ENCODE data around the gene OR56B1.
"Not testable (repeated sequence)": the region's sequence is repeated elsewhere in the genome, so short reads cannot be mapped to it uniquely, and the experiment has no call there.

OR56B1 gene, protein sequence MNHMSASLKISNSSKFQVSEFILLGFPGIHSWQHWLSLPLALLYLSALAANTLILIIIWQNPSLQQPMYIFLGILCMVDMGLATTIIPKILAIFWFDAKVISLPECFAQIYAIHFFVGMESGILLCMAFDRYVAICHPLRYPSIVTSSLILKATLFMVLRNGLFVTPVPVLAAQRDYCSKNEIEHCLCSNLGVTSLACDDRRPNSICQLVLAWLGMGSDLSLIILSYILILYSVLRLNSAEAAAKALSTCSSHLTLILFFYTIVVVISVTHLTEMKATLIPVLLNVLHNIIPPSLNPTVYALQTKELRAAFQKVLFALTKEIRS

DNA sequence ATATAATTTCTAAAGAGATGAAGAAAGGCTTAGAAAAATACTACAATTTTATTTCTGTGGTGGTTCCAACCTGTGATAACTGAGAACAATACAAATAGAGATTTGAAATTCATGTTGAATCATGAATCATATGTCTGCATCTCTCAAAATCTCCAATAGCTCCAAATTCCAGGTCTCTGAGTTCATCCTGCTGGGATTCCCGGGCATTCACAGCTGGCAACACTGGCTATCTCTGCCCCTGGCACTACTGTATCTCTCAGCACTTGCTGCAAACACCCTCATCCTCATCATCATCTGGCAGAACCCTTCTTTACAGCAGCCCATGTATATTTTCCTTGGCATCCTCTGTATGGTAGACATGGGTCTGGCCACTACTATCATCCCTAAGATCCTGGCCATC, at the start of gene OR56B1:
Gene OR56B1 (plus strand): TSS at position 53 of the 400 bp plus-strand sequence. CDS start 69 bp downstream, at position 122.
- no peak for DNase-seq (ENCODE audit: low read depth in 2 of 2)

DNA sequence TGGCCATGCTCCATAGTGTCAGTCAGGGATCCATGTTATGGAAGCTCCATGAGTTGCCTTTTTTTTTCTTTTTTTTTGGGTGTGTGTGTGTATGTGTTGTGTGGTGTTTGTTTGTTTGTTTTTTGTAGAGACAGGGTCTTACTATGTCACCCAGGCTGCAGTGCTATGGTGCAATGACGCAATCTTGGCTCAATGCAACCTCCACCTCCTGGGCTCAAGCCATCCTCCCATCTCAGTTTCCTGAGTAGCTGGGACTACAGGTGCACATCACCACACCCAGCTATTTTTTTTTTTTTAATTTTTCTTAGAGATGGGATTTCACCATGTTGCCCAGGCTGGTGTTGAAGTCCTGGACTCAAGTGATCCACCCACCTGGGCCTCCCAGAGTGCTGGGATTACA, 47.8 kb upstream of the OR56B1 start:
- DNase-seq (ENCODE audit: low read depth in 2 of 2): no peak

DNA sequence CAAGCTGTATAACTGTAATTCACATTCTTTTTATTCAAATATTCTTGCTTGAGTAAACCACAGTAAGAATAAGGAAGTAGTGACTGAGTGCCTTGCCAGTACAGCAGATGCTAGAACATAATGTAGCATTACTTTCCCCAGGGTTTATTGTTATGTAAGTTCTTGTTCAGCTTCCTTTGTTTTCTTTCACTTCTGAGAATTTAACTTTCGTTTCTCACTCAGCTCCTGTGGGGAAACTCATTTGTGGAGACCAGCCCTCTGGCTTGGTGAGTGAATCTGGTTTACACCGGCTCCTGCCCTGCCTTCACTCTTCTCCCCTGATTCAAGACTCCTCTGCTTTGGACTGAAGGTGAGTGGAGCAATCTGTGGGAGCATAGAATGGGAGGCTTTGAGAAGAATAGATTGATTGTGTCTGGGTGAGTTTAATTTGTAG, 46.7 kb upstream of the OR56B1 start, which contains the start of gene TRIM22:
Gene TRIM22 (plus strand): TSS at position 240 of the 433 bp plus-strand sequence. CDS start 6,443 bp downstream, outside the sequence.
- DNase-seq (ENCODE audit: low read depth in 2 of 2): peak; percentile 11 to 19

DNA sequence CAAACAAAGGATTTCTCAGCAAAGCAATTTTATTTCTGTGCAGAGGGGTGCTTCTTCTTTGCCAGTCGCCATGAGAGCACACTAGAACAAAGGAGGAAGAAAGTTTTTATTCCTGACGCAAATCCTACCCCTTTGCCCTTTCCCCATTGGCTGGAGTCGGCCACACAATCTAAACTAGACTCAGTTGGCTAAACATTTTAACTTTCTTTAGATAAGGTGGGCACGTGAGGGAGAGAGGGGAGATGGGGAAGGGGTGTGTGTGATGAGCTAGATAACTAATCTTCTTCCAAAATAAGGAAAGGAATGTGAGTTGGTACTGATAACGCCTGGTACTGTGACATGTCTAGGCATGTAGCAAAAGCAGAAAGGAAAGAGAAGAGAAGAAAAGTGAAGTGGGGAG, 46.0 kb upstream of the OR56B1 start:
- no peak for DNase-seq (ENCODE audit: low read depth in 2 of 2)

DNA sequence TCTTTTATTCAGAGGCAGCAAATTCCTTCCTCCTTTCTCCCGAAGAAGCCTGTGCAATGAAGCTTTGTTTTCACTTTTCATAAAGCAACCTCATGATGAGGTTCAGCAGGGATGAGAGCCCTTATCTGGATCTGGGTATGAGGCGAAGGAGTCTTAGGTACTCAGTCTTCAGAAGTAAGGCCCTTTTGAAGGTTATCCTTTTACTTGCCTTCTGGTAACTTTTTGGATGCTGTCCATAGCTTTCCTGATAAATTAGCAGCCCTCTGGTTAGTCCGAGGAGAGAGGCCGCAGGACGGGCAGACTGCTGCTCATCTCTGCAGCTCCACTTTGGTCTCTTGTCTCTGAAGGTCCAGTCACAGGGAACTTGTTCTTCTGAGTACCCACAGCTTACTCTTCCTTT, 45.5 kb upstream of the OR56B1 start:
- DNase-seq (ENCODE audit: low read depth in 2 of 2): no peak

DNA sequence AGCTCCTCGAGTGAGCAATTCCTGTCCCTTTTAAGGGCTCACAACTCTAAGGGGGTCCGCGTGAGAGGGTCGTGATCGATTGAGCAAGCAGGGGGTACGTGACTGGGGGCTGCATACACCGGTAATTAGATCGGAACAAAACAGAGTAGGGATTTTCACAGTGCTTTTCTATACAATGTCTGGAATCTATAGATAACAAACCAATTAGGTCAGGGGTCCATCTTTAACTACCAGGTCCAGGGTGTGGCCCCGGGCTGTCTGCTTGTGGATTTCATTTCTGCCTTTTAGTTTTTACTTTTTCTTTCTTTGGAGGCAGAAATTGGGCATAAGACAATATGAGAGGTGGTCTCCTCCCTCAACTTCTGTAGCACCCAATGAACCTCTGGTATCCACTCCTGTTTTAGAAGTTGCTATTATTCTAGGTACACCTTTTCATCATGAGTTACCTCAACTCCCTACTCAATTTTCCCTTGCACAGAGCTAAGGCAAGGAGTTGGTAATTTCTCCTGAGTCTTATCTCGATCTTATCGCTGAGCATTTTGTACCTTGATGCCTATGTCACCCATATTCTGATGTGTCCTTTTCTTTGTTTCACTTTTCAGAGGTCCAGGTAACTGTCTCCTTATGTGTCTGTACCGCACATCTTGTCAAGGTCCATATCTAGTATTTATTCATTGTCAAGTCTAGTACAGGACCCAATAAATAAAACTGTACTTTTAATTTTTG, 44.8 kb upstream of the OR56B1 start:
- DNase-seq (ENCODE audit: low read depth in 2 of 2): not testable (repeated sequence)

DNA sequence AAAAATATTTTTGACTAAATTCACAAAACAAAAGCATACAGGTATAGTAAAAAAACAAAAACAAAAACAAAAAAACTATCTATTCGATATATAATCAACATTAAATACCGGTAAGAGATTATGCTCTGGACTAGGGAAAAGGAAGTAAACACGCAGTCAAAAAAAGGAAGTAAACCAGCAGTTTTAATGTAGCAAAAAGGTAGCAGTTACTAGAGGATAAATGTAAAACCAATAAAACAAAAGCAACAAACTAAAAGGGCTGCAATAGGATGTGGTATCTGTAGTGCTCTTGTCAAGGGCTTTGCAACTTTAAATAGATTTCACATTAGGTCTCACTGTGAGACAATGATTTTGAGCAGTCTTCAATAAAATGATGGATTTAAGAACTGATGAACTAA, 44.3 kb upstream of the OR56B1 start:
- no peak for DNase-seq (ENCODE audit: low read depth in 2 of 2)

DNA sequence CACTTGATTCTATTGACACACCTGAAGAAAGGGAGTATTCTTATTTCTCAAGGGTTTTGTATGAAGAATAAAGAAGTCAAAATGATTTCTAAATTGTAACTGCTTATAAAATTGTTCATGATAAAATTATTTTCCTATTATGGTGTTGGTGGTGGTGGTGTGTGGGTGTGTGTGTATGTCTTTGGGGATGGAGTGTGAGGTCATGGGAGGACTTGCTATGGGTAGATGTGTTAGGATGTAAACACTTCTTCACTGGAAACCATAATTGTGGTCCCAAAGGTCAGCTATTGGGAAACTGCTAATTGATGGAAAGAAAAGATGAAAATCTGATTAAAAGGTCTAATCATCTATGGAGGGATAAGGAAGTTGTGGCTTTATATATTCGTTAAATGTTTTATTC, 41.6 kb upstream of the OR56B1 start:
- no peak for DNase-seq (ENCODE audit: low read depth in 2 of 2)

DNA sequence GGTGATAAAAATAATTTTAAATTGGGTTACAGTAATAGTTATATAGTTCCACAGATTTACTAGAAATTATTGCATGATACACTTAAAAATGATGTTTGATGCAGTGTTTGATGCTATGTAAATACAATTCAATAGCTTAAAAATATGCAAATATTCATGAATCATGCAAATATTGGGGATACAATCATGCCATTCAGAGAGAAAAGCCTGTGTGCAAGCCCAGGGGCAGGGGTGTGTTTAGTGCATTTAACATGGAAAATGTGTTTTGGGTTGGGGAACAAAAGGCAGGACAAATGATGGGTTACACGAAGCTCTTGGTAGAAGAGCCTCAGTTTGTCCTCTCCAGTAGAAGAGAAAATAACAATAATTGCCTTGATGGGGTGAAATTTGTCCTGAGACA, 40.7 kb upstream of the OR56B1 start:
- DNase-seq (ENCODE audit: low read depth in 2 of 2): no peak

DNA sequence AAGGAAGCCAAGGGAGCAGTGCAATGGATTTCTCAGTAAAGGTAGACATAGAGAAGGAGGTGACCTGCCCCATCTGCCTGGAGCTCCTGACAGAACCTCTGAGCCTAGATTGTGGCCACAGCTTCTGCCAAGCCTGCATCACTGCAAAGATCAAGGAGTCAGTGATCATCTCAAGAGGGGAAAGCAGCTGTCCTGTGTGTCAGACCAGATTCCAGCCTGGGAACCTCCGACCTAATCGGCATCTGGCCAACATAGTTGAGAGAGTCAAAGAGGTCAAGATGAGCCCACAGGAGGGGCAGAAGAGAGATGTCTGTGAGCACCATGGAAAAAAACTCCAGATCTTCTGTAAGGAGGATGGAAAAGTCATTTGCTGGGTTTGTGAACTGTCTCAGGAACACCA, 40.0 kb upstream of the OR56B1 start:
- DNase-seq (ENCODE audit: low read depth in 2 of 2): no peak

DNA sequence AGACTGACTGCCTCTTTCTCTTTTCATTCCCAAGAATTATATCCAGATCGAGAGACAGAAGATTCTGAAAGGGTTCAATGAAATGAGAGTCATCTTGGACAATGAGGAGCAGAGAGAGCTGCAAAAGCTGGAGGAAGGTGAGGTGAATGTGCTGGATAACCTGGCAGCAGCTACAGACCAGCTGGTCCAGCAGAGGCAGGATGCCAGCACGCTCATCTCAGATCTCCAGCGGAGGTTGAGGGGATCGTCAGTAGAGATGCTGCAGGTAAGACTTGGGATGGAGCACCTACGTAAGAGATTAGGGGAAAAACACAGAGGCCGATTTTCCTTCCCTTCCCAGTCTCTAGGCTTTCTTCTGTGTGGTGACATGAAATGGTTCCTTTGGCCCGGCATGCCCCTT, 38.0 kb upstream of the OR56B1 start:
- DNase-seq (ENCODE audit: low read depth in 2 of 2): no peak

DNA sequence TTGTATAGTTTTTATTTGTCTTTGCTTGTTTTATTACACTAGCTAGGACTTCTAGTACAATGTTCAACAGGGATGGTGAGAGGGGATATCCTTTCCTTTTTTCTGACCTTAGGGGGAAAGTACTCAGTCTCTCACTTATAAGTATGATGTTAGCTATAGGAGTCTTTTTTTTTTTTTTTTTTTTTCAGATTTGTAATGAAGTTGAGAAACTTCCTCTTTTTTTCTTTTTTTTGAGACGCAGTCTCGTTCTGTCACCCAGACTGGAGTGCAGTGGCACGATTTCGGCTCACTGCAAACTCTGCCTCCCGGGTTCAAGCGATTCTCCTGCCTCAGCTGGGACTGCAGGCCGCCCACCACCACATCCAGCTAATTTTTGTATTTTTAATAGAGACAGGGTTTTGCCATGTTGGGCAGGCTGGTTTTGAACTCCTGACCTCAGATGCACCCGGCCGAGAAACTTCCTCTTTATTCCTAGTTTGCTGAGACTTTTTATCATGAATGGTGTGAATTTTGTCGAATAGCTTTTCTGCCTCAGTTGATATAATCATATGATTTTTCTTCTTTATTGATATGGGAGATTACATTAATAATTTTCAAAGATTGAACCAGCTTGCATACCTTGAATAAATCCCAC, 35.7 kb upstream of the OR56B1 start:
- no peak for DNase-seq (ENCODE audit: low read depth in 2 of 2)

DNA sequence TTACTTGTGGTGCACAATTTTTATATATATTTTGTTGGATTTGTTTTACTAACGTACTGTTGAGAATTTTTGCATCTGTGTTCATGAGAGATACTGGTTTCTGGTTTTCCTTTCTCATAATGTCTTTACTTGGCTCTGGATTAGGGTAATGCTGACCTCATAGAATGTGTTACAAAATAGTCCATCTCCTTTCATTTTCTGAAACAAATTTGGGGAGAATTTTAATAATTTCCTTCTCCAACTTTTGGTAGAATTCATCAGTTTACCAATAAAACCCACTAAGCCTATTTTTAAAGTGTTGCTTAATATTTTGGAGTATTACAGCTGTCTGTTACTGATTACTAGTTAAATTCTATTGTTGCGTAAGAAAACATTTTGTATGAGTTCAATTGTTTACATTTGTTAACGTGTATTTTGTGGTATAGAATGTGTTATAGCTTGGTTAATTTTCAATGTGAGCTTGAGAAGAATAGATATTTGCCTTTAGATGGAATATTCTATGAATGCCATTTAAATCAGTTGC, 35.1 kb upstream of the OR56B1 start:
- DNase-seq (ENCODE audit: low read depth in 2 of 2): no peak

DNA sequence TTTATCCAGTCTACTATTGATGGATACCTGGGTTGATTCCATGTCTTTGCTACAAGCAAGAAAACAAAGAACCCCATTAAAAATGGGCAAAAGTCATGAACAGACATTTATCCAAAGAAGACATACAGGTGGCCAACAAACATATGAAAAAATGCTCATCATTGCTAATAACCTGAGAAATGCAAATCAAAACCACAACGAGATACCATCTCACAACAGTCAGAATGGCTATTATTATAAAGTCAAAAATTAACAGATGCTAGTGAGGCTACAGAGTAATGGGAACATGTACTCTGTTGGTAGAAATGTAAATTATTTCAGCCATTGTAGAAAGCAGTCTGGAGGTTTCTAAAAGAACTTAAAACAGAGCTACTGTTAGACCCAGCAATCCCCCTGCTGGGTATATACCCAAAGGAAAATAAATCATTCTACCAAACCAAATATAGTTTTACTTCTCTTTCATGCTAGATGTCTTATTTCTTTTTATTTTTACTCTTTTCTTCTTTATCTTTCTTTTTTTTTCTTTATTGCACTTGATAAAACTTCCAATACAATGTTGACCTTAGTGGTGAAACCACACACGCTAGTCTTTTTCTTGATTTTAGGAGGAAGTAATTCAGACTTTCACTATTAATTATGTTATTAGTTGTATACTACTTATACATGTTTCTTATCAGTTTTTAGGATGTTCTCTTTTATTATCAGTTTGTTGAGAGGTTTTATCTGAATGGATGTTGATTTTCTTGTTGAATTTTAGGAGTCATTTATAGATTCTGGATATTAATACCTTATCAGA, 32.3 kb upstream of the OR56B1 start:
- DNase-seq (ENCODE audit: low read depth in 2 of 2): no peak

DNA sequence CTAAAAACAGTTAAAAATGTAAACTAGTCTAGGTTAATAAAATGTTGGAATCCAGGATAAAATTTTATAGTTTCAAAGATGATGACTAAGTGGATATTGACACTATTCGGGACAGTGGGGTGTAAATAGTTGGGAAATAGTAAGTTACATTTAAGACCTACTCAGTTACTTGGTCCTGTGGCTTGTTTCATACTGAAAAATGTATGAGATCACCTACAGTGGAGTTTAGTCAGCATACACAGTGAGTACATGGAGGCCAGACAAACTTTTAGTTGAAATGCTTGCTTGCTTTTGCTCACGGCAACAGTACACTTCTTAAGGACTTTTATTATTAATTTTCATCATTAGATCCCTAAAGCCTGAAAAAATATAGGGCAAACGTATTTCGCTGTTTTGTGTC, 30.6 kb upstream of the OR56B1 start:
- no peak for DNase-seq (ENCODE audit: low read depth in 2 of 2)

DNA sequence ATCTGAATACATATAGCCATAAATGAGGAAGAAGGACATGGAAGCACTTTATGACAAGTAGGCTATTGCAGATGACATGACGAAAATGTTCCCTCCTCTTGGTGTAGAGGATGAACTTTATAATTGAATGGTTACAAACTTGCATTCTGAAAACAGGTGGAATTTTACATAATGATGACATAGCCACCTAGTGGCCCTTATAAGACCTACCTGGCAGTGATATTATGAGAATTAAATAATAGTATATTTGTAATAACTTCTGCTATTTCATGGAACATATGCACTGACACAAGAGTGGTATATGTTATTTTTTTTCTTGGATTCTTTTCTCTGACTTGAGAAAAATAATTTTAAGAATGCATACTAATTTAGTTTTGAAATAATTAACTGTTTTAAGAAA, 23.7 kb upstream of the OR56B1 start:
- no peak for DNase-seq (ENCODE audit: low read depth in 2 of 2)

DNA sequence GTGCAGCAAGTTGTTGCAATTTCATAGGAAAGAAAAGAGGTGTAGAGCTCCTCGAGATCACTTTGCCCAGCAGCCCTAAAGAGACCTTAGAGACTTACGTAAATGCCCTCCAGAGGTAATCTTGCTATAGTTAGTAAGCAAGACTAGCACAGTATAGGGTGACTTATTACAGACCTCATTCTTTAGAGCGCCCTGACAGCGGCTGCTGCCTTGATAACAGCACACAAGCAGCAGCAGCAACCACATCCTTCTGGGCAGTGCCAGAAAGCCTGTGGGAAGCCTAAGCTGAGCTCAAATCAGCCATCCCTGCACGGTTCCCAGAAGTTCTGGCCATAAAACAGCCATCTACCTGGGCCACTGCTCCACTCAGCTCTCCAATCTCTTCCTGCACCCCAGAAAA, 22.6 kb upstream of the OR56B1 start:
- DNase-seq (ENCODE audit: low read depth in 2 of 2): no peak

DNA sequence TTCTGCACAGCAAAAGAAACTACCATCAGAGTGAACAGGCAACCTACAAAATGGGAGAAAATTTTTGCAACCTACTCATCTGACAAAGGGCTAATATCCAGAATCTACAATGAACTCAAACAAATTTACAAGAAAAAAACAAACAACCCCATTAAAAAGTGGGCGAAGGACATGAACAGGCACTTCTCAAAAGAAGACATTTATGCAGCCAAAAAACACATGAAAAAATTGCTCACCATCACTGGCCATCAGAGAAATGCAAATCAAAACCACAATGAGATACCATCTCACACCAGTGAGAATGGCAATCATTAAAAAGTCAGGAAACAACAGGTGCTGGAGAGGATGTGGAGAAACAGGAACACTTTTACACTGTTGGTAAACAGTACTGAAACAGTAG, 19.7 kb upstream of the OR56B1 start:
- DNase-seq (ENCODE audit: low read depth in 2 of 2): not testable (repeated sequence)

DNA sequence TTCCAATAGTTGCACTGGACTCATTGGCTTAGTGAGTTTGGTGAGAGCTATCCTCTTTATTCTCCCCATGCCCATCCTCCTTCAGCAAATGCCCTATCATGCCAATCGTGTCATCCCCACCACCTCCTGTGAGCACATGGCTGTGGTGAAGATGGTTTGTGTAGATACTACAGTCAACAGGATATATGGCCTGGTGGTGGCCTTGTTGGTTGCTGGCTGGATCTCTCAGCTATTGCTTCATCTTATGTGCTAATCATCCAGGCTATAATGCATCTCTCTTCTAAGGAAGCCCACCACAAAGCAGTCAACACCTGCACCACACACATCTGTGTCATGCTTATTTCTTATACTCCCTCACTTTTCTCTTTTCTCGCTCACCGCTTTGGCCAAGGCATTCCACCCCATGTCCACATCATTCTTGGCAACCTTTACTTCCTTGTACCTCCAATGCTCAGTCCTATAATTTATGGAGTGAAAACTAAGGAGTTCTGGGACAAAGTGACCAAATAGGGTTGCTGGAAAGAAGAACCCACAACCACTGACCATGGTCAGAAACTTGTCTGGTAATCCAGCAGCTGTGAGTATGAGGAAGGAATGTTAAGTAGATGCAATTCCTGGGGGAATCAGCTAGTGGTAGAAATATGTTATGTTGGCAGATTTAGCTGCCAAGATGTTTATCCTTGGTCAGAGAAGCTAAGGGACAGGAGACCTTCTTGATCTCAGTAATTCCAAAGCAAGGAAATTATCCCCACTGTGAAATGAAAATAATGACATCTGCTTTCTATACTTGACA, 16.3 kb upstream of the OR56B1 start:
- no peak for DNase-seq (ENCODE audit: low read depth in 2 of 2)

DNA sequence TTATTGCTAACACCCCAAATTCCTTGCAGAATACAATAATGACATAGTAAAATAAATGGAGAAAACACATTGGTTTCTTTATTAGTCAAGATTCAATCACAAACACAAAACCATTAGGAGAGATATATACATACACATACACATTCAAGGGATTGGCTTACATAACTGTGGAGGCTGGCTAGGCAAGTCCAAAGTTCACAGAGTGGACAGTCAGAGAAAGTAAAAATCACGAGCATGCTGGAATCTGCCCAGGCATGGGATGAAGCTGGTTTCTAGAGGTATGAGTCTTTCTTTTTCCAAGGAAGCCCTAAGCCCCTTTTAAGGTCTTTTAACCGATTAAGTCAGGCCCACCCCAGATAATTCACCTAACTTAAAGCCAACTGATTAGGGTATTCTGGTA, 13.6 kb upstream of the OR56B1 start:
- no peak for DNase-seq (ENCODE audit: low read depth in 2 of 2)

DNA sequence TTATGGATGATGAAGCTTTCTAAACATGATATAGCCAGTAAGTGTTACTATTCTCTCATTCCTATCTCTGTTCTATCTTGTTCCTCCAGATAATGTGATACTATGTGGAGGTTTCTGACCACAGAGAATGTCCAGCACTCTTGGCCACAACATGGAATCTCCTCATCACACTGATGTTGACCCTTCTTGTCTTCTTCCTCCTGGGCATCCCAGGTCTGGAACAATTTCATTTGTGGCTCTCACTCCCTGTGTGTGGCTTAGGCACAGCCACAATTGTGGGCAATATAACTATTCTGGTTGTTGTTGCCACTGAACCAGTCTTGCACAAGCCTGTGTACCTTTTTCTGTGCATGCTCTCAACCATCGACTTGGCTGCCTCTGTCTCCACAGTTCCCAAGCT, 9.9 kb upstream of the OR56B1 start:
- DNase-seq (ENCODE audit: low read depth in 2 of 2): no peak

All from stimulated activated CD8-positive, alpha-beta memory T cell treated with anti-CD3 and anti-CD28 coated beads, Interleukin-15, amount 100 ng/mL, for 48 hours (primary cell).